ENCODE measurements around the gene PROSER3.
A peak's percentile ranks its signal among the peaks of the same experiment; 100 is the strongest.
"Not testable (repeated sequence)": the region's sequence is repeated elsewhere in the genome, so short reads cannot be mapped to it uniquely, and the experiment has no call there.

PROSER3 gene

GRCh38 chr19:35755550-35756376 lies 2.2 kb upstream of the PROSER3 start:
- peak; percentile 65 to 75 for DNase-seq

GRCh38 chr19:35756377-35757230 lies 1.4 kb upstream of the PROSER3 start, which contains the start of gene HSPB6:
Gene HSPB6, minus strand, starts transcription at chr19:35757029. Its CDS starts 21 bp downstream, at chr19:35757008.
- no peak for DNase-seq

GRCh38 chr19:35757231-35757748 lies 686 bp upstream of the PROSER3 start:
- DNase-seq = peak; percentile 64 to 70

GRCh38 chr19:35759697-35760096 lies 1.7 kb downstream of the PROSER3 start:
- DNase-seq = no peak

- DNase-seq = no peak
Measured at GRCh38 chr19:35760711-35761349, 2.9 kb downstream of the PROSER3 start.

GRCh38 chr19:35764432-35765315 lies 6.7 kb downstream of the PROSER3 start:
- no peak for DNase-seq

GRCh38 chr19:35766571-35767104 lies 8.7 kb downstream of the PROSER3 start:
- no peak for DNase-seq

- DNase-seq = no peak
Measured at GRCh38 chr19:35767288-35768081, 9.5 kb downstream of the PROSER3 start.

- DNase-seq = no peak
Measured at GRCh38 chr19:35768082-35768421, 10.1 kb downstream of the PROSER3 start.

GRCh38 chr19:35772362-35772761 lies 14.4 kb downstream of the PROSER3 start:
- not testable (repeated sequence) for DNase-seq

GRCh38 chr19:35773020-35773806 lies 15.2 kb downstream of the PROSER3 start:
- no peak for DNase-seq

GRCh38 chr19:35774274-35775045 lies 16.5 kb downstream of the PROSER3 start:
- DNase-seq = no peak

- DNase-seq = no peak
Measured at GRCh38 chr19:35775046-35775297, 17.0 kb downstream of the PROSER3 start.

- DNase-seq = peak; percentile 100
Measured at GRCh38 chr19:35775298-35776101, 17.5 kb downstream of the PROSER3 start, which contains the start of gene ARHGAP33. Gene ARHGAP33, plus strand, starts transcription at chr19:35775564. Its CDS starts 95 bp downstream, at chr19:35775659.

- DNase-seq = no peak
Measured at GRCh38 chr19:35776102-35776788, 18.3 kb downstream of the PROSER3 start.

- DNase-seq = no peak
Measured at GRCh38 chr19:35777086-35777841, 19.3 kb downstream of the PROSER3 start.

- DNase-seq = no peak
Measured at GRCh38 chr19:35777961-35778360, 20.0 kb downstream of the PROSER3 start.

Measured in activated T-cell treated with anti-CD3 and anti-CD28 coated beads, Interleukin-2, amount 50 U/mL, for 48 hours (primary cell).